ENCODE results near the gene RBM10. TPM values are rescaled to one million over a fixed set of nuclear protein-coding genes. Genes with fewer than 3 reads are reported as not detected.

The RBM10 gene
- total RNA-seq, 2 donors from 2014 or later: 17.8 to 20.8 TPM

GRCh38 chrX:47172971-47173792 lies 28.2 kb downstream of the RBM10 start:
- peak; percentile 58 for DNase-seq (ENCODE audit: low spot score)
- intact Hi-C loops (cut with DNase I): no loop called here

DNA sequence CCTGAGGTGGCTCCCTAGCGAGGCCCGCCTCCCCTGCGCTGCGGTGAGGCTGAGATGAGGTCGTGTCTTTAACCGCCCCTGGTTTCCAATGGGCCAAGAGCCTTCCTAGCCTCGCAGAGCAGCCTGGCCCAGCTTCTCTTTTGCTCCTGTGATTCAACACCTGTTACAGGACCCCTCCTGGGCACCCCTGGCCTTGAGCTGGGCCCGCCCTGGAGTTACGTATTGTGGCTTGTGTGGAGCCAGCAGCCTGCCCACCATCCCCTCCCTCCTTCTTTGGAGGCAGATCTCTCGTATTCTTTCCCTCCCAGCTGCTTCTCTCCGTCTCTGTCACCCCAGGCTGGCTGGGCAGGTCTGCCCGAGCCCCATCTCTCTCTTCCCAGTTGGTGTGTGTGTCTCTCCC lies 29.4 kb downstream of the RBM10 start:
- intact Hi-C loops (cut with DNase I): no loop called here
- peak; percentile 75 for DNase-seq (ENCODE audit: low spot score)

DNA sequence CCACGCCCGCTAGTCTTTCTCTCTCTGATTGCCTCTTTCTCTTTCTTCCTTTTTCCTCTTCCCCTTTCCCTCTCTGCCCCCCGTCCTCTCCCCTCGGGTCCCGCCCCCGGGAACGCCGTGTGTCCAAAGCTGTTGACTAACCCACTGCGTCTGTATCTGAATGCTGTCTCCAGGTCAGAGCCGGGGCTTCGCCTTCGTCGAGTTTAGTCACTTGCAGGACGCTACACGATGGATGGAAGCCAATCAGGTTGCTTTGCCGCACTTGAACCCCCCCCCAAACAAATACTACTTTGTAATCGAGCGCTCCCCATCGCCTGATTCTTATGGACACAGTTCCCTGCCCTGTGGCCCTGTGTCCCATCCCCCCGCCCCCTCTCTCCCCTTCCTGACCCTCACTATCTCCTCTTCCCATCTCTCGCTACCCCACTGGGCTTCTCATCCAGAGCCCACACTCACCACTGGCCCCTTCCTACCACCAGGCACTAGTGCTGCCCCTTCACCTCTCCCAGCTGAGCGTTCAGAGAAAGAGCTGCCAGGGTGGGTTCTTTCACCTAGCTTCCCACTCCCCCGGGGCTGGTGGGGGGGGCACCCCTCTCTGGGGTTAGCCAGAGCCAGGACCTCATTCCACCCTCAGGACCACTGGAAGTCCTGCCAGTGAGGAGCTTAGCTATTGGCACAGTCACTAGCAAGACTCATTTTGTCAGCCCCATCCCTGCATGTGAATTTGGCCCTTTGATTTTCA lies 30.0 kb downstream of the RBM10 start:
- intact Hi-C loops (cut with DNase I): no loop called here

DNA sequence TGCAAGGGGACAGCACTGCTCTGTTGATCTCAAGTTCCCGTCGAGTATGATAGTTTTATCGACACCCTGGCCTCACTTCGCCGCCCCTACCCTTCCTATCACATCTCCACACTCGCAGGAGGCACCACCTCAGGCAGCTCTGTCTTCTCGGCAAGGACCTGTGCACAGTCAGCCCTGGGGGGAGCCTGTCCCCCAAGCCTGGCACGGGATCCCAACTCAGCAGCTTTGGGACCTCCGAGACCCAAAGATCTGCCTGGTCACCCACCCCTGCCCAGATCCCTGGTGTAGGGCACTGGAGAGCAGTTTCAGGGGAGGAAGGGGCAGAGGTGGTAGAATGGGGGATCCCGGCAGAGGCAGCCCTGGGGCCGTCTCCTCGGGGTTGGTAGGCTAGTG lies 30.6 kb downstream of the RBM10 start:
- DNase-seq (ENCODE audit: low spot score): peak; percentile 79

More for the DNA sequence above, 30.0 kb downstream of the RBM10 start:
- DNase-seq (ENCODE audit: low spot score): peak; percentile 70

GRCh38 chrX:47176101-47176740 lies 31.2 kb downstream of the RBM10 start:
- DNase-seq (ENCODE audit: low spot score): peak; percentile 12

More for the DNA sequence above, 30.6 kb downstream of the RBM10 start:
- intact Hi-C loops (cut with DNase I): no loop called here

DNA sequence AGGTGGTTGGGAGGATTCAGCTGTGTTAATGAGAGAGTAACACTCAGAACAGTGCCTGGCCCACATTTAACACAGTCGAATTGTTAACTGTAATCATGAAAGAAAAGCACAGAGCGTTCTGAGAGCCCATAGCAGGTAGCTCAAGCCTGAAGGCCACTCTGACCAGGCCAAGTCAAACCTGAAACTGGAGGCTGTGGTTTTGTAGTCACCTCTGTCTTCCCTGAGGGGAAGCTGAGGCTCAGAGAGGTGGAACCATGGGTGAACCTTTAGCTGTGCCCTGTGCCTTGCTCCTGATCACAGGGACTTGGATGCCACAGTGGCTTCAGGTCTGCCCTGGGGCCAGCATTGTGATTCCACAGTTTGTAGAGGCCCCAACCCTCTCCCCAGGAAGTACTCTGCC lies 32.1 kb downstream of the RBM10 start:
- DNase-seq (ENCODE audit: low spot score): peak; percentile 11
- intact Hi-C loops (cut with DNase I): no loop called here

More at GRCh38 chrX:47176101-47176740, 31.2 kb downstream of the RBM10 start:
- intact Hi-C loops (cut with DNase I): no loop called here

GRCh38 chrX:47178337-47178736 lies 33.3 kb downstream of the RBM10 start:
- intact Hi-C loops (cut with DNase I): no loop called here
- peak; percentile 12 for DNase-seq (ENCODE audit: low spot score)

DNA sequence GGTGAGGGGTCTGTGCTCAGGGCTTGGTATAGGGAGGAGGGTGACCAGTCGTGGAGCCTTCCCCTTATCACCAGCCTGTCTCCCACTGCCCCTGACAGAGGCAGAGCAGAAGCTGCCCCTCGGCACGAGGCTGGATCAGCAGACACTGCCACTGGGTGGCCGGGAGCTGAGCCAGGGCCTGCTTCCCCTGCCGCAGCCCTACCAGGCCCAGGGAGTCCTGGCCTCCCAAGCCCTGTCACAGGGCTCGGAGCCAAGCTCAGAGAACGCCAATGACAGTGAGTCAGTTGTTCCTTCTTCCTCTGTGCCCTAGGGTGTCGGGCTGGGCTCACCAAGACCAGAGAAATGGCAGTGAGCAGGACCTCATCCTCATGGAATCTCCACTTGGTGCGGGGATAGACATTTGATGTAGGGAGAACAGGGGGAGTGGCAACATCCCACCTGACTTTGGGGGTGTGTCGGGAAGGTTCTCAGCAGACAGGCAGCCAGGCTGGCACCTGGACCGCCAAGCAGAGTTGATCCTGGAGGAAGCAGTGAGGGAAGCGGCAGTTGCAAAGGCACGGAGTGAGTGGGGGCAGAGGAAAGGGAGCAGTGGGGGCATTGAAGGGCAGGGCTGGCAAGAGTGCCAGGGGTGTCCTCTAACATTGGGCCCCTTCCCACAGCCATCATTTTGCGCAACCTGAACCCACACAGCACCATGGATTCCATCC lies 34.4 kb downstream of the RBM10 start:
- peak; percentile 89 for DNase-seq (ENCODE audit: low spot score)
- intact Hi-C loops (cut with DNase I): no loop called here

- peak; percentile 72 for DNase-seq (ENCODE audit: low spot score)
- intact Hi-C loops (cut with DNase I): no loop called here
Observed at GRCh38 chrX:47179928-47180255, 34.9 kb downstream of the RBM10 start.

GRCh38 chrX:47180346-47180745 lies 35.3 kb downstream of the RBM10 start:
- DNase-seq (ENCODE audit: low spot score): peak; percentile 26
- intact Hi-C loops (cut with DNase I): no loop called here

DNA sequence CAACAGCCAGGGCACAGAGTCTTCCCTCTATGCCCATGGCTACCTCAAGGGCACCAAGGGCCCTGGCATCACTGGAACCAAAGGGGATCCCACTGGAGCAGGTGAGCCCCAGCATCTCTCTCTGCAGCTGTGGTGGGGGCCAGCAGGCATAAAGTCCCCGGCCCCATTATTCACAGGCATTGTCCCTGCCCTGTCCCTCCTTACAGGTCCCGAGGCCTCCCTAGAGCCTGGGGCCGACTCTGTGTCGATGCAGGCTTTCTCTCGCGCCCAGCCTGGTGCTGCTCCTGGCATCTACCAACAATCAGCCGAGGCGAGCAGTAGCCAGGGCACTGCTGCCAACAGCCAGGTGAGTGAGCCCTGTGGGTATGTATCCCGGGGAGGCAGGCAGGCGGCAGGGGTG lies 36.3 kb downstream of the RBM10 start:
- DNase-seq (ENCODE audit: low spot score): peak; percentile 77
- intact Hi-C loops (cut with DNase I): no loop called here

DNA sequence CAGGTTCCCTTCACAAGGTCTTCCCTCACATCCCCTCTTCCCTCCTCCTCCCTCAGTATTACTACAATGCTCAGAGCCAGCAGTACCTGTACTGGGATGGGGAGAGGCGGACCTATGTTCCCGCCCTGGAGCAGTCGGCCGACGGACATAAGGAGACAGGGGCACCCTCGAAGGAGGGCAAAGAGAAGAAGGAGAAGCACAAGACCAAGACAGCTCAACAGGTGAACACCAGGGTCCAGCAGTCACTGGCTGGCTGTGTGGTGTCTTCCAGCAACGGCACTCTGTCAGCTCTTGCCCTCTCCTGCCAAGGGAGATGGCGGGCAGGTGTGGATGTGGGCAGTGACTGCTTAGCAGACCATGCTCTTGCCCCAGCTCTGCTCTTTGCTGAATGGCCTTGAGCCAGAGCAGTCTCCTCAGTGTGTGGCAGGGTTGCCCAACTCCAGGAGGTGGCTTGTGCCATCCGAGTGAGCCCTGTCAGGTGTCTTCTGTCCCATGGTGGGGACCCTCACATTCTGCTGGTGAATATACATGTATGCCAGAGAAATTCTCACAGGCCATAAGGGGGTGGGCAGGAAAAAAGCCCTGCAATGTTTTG lies 37.2 kb downstream of the RBM10 start:
- peak; percentile 69 for DNase-seq (ENCODE audit: low spot score)
- intact Hi-C loops (cut with DNase I): no loop called here

- intact Hi-C loops (cut with DNase I): no loop called here
- DNase-seq (ENCODE audit: low spot score): peak; percentile 50
Observed at GRCh38 chrX:47184486-47184885, 39.5 kb downstream of the RBM10 start.

DNA sequence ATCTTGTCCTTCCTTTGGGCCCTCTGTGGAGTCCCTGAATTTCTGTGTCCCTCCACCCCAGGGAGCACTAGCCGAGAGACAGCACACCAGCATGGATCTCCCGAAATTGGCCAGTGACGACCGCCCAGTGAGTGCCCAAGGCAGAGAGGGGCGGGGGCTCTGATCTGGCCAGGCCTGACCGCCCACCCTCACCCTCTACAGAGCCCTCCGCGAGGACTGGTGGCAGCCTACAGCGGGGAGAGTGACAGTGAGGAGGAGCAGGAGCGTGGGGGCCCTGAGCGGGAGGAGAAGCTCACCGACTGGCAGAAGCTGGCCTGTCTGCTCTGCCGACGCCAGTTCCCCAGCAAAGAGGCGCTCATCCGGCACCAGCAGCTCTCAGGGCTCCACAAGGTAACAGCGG lies 40.2 kb downstream of the RBM10 start:
- intact Hi-C loops (cut with DNase I): no loop called here
- peak; percentile 57 for DNase-seq (ENCODE audit: low spot score)

DNA sequence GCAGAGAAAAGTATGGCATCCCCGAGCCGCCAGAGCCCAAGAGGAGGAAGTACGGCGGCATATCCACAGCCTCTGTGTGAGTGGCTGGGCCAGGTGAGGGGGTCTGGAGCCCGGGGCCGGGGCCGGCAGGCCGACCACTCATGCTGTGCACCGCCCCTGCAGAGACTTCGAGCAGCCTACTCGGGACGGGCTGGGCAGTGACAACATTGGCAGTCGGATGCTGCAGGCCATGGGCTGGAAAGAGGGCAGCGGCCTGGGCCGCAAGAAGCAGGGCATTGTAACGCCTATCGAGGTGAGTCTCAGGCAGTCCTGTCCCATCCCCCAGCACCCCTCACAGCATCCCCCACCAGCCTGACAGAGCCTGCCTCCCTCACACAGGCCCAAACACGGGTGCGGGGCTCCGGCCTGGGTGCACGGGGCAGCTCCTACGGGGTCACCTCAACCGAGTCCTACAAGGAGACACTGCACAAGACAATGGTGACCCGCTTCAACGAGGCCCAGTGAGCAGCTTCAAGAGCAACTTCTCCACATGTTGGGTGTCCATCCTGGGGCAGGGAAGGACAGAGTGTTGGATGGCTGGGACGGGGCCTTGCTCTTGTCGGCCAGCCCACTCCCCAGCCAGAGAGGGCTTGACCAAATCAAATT lies 41.2 kb downstream of the RBM10 start:
- DNase-seq (ENCODE audit: low spot score): no peak
- intact Hi-C loops (cut with DNase I): no loop called here

DNA sequence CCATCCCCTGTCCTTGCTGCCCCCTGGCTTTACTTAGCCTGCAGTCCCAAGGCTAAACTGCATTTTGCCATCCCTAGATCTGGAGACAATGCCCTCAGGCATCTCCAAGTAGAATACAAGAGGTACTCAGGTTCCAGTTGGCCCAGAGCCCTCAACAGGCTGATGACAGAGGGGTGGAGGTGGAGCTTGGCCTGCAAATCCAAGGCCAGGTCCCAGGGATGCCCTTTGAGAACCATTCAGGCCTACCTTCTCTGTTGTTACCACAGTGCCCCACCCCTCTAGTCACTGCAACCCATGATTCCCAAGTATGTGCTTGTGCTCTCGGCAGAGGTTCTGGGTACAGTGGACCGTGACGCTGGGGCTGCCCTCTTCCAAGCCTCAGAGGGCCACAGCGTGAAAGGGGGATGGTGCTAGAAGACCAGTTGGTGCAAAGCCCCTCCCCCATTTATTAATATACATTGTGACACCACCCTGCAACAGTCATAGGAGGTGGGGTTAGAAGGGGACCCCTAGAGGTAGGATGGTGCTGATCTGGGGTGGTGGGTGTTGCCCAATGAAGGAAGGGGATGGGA lies 42.2 kb downstream of the RBM10 start:
- intact Hi-C loops (cut with DNase I): no loop called here
- DNase-seq (ENCODE audit: low spot score): peak; percentile 63

DNA sequence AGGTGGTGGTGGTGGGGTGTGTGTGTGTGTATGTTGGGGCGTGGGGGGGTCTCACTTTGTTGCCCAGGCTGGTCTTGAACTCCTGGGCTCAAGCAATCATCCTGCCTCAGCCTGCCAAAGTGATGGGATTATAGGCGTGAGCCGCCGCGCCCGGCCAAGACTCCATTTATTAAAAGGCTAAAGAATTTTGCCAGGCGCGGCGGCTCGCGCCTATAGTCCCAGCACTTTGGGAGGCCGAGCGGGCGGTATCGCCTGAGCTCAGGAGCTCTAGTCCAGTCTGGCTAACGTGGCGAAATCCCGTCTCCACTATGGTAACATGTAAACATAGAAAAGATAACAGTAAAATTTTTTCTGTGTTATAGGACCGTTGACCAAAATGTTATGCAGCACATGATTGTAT lies 44.9 kb downstream of the RBM10 start:
- intact Hi-C loops (cut with DNase I): loop anchor here in 1 of 2 donors (10.0 kb wide), 2 partner anchors 195 to 335 kb away; no protein-coding TSS in a partner anchor
- no peak for DNase-seq (ENCODE audit: low spot score)

Measured in posterior vena cava (tissue), 2 donors.